Stimulated activated CD8-positive, alpha-beta memory T cell treated with anti-CD3 and anti-CD28 coated beads, Interleukin-12 subunit alpha, Interleukin-12 subunit beta, amount 100 ng/mL, for 1 hour (primary cell): Measurements from ENCODE around the gene LRIG2.

Experiments
- DNase-seq: peaks from one replicate; pipeline ENCODE4 v3.0.0-alpha.2; 2020; ENCODE audit warnings: low read depth

Gene LRIG2

GRCh38 chr1:113168946-113169345 is 95.9 kb downstream of the LRIG2 start:
- no peak for DNase-seq

GRCh38 chr1:113169591-113169990 is 96.6 kb downstream of the LRIG2 start:
- no peak for DNase-seq

GRCh38 chr1:113170519-113170918 is 97.5 kb downstream of the LRIG2 start:
- DNase-seq, result no peak

- no peak for DNase-seq
Observed at GRCh38 chr1:113178106-113178505, 105.1 kb downstream of the LRIG2 start.

GRCh38 chr1:113178522-113178921 is 105.5 kb downstream of the LRIG2 start:
- DNase-seq, result no peak
